Fibroblast of skin of right biceps (primary cell): Measurements from ENCODE around the gene CTNNA3.

ENCODE experiments used
- DNase-seq: peaks from one replicate; pipeline ENCODE4 v3.0.0-alpha.2; 2013

CTNNA3 gene

GRCh38 chr10:66625709-66626590 lies 1070.0 kb downstream of the CTNNA3 start:
- DNase-seq = peak; percentile 8

GRCh38 chr10:66622050-66622449 lies 1073.9 kb downstream of the CTNNA3 start:
- peak; percentile 14 for DNase-seq

DNA sequence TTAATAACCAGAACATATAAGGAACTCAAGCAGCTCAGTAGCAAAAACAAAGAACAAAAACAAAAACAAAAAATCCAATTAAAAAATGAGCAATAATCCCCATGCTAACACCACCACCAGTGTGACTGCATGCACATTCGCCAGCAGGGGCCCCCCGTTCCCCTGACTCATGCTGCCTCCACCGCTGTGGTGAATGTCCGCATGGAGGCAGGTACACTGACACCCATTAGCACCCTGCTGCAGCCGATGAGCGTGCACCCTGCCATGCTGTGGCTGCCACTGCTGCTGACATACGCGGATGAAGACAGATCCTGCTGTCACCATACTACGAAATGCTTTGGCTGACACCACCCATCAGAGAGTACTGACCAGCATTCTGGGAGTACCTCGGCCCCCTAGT lies 1091.8 kb downstream of the CTNNA3 start:
- DNase-seq = no peak

GRCh38 chr10:66591865-66592264 lies 1104.1 kb downstream of the CTNNA3 start:
- DNase-seq = peak; percentile 76

DNA sequence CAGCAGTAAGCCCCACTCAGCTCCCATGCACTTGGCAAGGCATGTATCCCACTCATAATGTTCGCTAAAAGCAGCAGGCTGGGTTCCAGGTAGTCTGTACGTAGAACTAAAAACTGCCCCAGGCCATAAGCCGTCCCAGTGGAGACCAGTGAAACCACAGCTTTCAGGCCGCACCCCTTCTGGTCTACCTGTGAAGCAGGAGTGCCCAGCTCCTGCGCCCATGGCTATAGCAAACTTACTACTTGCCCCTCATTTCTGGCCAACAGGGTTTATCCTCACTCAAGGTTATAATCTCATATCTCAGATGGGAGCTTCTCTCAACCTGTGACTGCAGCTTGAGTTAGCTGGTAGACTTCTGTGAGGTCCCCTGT lies 1108.3 kb downstream of the CTNNA3 start:
- no peak for DNase-seq

- DNase-seq = no peak
These were observed 1108.9 kb downstream of the CTNNA3 start for GRCh38 chr10:66586897-66587679.

DNA sequence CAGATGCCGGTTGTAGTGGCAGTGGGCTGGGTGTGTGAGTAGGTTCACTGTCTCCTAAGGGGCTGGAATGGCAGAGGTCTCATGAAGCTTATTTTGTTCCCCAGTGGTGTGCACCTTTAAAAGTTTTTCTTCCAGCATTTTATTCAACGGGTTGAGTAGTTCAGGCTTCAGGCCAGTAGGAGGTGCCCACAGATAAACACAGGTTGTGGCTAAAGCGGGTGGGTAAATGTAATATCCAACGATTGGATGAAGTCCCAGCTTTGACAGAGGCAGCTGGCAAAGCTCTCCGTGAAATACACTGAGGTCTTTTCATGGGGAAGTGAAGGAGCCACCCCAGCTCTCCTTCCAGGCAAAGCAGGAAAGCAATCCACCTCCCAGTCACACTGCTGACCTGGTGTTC lies 1109.9 kb downstream of the CTNNA3 start:
- peak; percentile 35 for DNase-seq

DNA sequence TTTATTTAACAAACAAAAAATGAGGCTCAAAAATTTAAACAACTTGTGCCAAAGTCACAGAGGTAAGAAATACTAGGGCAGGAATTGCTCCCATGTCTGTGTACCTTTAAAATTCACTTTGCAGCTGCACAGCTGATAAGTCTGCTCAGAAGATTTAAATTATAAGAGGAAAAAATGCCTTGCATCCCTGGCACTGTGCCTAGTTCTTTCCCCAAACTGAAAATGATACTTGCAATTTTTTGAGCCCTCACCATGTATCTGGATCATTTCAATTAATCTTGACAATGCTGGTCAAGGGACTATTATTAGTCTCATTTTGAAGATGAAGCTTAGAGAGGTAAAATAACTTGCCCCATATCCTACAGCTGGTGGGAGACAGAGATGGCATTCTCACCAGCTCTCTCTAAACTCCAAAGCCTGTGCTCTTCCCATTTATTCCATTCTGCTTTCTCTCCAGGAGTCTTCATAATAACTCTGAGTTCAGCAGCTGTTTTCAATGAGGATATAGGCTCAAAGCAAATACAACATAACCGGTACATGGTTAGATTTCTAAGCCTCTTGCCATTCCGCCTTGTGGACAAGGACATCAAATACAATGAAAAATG lies 1120.6 kb downstream of the CTNNA3 start:
- no peak for DNase-seq

GRCh38 chr10:66572700-66573099 lies 1123.3 kb downstream of the CTNNA3 start:
- DNase-seq = no peak

DNA sequence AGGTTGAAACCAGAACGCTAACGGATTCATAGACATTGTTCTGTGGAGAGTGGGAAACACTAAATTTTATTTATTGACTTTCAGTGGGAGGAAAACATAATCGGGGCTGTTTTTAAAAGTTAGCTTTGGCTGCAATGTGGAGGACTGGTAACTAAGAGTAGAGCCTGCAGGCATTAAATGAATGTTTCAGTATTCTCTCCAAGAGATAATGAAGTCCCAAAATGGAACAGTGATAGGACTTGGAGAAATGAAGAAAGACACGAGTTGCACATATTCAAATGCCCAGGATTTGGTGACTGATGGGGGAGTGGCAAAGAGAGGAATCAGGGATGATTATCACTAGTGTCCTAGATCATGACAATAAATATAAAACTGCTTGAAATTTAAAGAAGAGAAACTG lies 1130.0 kb downstream of the CTNNA3 start:
- DNase-seq = no peak

- peak; percentile 47 for DNase-seq
These were observed 1131.7 kb downstream of the CTNNA3 start for GRCh38 chr10:66564287-66564686.

GRCh38 chr10:66555061-66555460 lies 1140.9 kb downstream of the CTNNA3 start:
- DNase-seq = peak; percentile 20

GRCh38 chr10:66552331-66552730 lies 1143.7 kb downstream of the CTNNA3 start:
- DNase-seq = no peak

DNA sequence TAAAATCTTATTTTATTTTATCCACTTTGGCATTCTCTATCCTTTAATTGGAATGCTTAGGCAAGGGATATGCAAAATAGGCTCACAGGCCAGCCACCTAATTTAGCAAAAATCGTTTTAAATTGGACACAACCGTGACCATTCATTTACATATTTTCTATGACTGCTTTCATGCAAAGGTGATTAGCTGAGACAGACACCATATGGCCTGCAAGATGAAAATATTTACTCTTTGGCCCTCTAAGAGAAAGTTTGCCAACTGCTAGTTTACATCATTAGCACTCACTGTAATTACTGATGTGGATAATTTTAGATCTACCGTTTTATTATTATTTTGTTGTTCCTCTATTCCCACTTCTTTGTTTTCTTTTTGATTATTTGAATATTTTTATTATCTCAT lies 1145.6 kb downstream of the CTNNA3 start:
- DNase-seq = no peak

GRCh38 chr10:66538908-66539307 lies 1157.1 kb downstream of the CTNNA3 start:
- no peak for DNase-seq

DNA sequence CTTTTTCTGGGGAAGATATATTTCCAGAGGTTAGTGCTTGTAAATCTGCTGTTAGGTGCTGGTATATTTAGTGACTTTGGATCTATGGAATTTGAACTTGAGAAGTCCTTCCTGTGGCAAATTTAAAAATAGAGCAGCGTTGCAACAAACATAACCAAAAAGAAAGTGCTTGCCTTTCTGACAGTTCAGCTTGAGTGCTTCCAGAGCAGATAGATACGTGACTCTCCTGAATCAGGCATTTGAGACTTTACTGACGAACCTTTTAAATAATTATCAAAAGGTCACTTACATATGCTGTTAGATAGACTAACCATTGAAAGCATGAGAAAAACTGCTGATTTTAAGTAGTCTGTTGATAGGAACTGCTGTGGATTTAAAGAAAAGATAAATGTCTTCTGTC lies 1157.6 kb downstream of the CTNNA3 start:
- DNase-seq = no peak

GRCh38 chr10:66537186-66537585 lies 1158.8 kb downstream of the CTNNA3 start:
- DNase-seq = no peak

- no peak for DNase-seq
These were observed 1160.6 kb downstream of the CTNNA3 start for GRCh38 chr10:66535439-66535838.

- no peak for DNase-seq
These were observed 1161.1 kb downstream of the CTNNA3 start for GRCh38 chr10:66534866-66535265.

DNA sequence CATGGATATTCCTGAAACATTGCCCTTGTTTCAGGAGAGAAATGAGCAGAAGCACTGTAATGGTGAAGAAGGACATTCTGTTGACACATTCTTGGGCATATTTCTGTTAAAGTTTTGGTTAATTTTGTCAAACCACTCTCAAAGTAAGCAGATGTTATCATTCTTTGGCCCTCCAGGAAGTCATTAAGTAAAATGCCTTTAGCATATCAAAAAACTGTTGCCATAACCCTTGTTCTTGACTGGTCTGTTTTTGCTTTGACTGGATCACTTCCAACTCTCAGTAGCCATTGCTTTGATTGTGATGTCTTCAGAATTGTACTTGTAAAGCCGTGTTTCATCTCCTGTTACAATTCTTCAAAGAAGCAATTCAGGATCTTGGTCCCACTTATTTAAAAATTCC lies 1174.5 kb downstream of the CTNNA3 start:
- DNase-seq = peak; percentile 6

- no peak for DNase-seq
These were observed 1176.4 kb downstream of the CTNNA3 start for GRCh38 chr10:66519616-66520015.

DNA sequence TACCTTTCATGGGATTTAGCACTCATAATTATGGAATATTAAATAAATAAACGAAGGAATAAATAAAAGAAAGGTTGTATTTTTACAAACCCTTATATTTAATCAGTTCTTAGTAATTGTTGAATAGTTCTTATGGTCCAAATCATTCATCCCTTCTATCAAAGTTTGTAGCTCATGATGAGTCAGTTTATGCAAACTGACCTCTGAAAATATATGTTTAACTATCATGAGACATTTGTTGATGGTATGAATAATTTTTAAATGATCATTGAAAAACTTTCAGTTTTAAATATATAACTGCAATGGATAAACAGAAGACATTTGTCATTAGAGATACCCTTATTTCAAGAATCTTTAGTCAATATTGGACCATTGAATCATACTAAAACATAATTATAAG lies 1181.3 kb downstream of the CTNNA3 start:
- DNase-seq = no peak

DNA sequence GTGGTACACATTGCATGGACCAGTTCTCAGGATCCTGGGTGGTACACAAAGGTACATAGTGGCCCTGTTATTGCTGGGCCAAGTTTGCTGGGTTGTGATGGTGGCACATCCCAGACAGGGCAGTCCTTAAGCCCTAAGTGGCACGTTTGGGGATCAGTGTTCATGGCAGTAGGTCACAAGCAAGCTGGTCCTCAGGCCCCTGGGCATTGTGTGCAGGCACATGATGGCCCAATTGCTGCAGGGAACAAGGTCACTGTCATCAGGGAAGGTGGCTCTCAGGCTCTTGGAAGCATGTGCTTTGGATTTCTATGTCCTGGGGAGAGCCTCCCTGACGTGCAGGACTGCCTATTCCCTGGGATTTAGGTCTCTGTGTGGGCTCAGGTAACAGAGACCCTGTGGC lies 1182.5 kb downstream of the CTNNA3 start:
- DNase-seq = no peak
